ENCODE measurements around the gene ZIC2.

GRCh38 chr13:99967869-99968520 is 13.6 kb upstream of the ZIC2 start:
- no peak for TF ChIP-seq CTCF (IDR thresholded peaks at IDR 0.05)
- no peak for TF ChIP-seq POLR2A (IDR thresholded peaks at IDR 0.05)
- no peak for TF ChIP-seq POLR2AphosphoS5 (IDR thresholded peaks at IDR 0.05)

Data from prostate gland (tissue), 2 donors.